ENCODE results near the gene HSF5.
"Not testable (repeated sequence)": the region's sequence is repeated elsewhere in the genome, so short reads cannot be mapped to it uniquely, and the experiment has no call there.

HSF5 gene

GRCh38 chr17:58515286-58515685, 27.1 kb upstream of the HSF5 start:
- DNase-seq, result no peak

- no peak for DNase-seq
Observed at GRCh38 chr17:58514770-58515157, 26.6 kb upstream of the HSF5 start.

- peak; percentile 70 for DNase-seq
Observed at GRCh38 chr17:58513965-58514769, 26.0 kb upstream of the HSF5 start, which contains the start of gene MTMR4. Gene MTMR4, minus strand, starts transcription at chr17:58514638. Its CDS starts 231 bp downstream, at chr17:58514407.

- DNase-seq, result peak; percentile 19
Observed at GRCh38 chr17:58513267-58513964, 25.2 kb upstream of the HSF5 start.

GRCh38 chr17:58510075-58510474, 21.9 kb upstream of the HSF5 start:
- no peak for DNase-seq

GRCh38 chr17:58508341-58509067, 20.3 kb upstream of the HSF5 start:
- no peak for DNase-seq

GRCh38 chr17:58507123-58507634, 19.0 kb upstream of the HSF5 start:
- DNase-seq, result no peak

GRCh38 chr17:58506354-58507080, 18.3 kb upstream of the HSF5 start:
- no peak for DNase-seq

- no peak for DNase-seq
Observed at GRCh38 chr17:58504826-58505351, 16.7 kb upstream of the HSF5 start.

GRCh38 chr17:58503866-58504265, 15.7 kb upstream of the HSF5 start:
- no peak for DNase-seq

GRCh38 chr17:58503134-58503533, 14.9 kb upstream of the HSF5 start:
- not testable (repeated sequence) for DNase-seq

GRCh38 chr17:58501451-58501850, 13.2 kb upstream of the HSF5 start:
- no peak for DNase-seq

GRCh38 chr17:58498177-58498828, 10.1 kb upstream of the HSF5 start:
- DNase-seq, result no peak

- no peak for DNase-seq
Observed at GRCh38 chr17:58493506-58493905, 5.3 kb upstream of the HSF5 start.

- no peak for DNase-seq
Observed at GRCh38 chr17:58492238-58493121, 4.3 kb upstream of the HSF5 start.

GRCh38 chr17:58491510-58492045, 3.4 kb upstream of the HSF5 start:
- DNase-seq, result no peak

GRCh38 chr17:58488428-58488890, 251 bp upstream of the HSF5 start:
- no peak for DNase-seq

GRCh38 chr17:58484600-58484999, 3.6 kb downstream of the HSF5 start:
- no peak for DNase-seq

GRCh38 chr17:58481798-58482197, 6.4 kb downstream of the HSF5 start:
- not testable (repeated sequence) for DNase-seq

GRCh38 chr17:58480090-58480489, 8.1 kb downstream of the HSF5 start:
- DNase-seq, result no peak

All from effector CD8-positive, alpha-beta T cell (primary cell).